A549 treated with AZD2906 at 1 μM for 4 hours (cell line): ENCODE results near the gene CHCT1. TPM values are rescaled to one million over a fixed set of nuclear protein-coding genes. Genes with fewer than 3 reads are reported as not detected.

Experiments
- total RNA-seq: library from RNA; stranded (reverse); fragments of 200-300 nt; extraction: Qiagen RNA extraction; gene quantifications from 5 replicates; pipeline ENCODE4 v1.2.3, GENCODE V29; 2022

The CHCT1 gene
- 0.08 to 0.15 TPM in 2 of 5 replicates, not detected in the others for total RNA-seq

GRCh38 chr17:60422162-60422665 lies at the start of gene CHCT1:
TSS of gene CHCT1 (plus strand) at chr17:60422489. CDS start at chr17:60422593, 104 bp downstream.

DNA sequence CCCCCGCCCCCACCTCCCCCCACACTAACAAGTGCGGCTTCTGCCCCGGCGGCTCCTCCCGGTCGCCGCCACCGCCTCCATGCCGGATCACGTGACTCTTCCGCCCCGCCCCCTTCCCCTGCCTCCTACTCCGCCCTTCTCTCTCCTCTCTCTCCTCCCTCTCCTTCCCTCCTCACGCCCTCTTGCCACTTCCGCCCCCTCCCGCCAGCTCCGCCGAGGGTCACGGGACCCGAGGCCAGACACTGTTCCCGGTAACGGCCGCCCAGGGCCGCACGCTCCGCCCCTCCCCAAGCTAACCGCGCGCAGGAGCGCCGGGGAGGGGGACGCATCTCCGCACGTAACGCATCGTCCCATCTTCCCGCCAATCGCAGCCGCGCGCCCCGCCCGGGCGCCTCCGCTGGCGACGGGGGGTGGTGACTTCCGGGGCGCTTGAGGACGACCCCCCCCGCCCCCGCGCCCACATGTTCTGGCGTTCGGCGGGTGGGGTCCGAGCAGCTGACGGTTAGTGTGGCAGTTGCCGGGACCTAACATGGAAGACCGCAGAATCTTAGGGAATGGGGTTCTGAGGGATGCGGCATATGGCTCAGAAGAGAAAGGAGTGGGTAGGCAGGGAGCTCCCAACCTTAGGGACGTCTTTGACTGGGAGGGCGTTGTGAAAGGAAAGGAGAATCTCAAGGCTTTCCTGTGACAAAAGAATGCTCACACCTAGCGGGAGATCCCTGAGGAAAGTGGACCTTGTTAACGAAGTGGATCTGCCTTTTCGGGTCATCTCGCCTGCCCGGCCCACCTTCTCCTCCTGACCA lies 30.0 kb upstream of the CHCT1 start, which contains the start of gene USP32:
Gene USP32, minus strand, starts transcription at position 92 of the 803 bp plus-strand sequence. CDS start 194 bp downstream, outside the sequence.

Other genes starting within 250 kb of the CHCT1 start
- 28.8 to 38.3 TPM (median 31.6 TPM) in 5 replicates for gene USP32, start 30.4 kb upstream of the CHCT1 start, total RNA-seq
- 12.4 to 17.9 TPM (median 16.5 TPM) in 5 replicates for gene APPBP2, start 103.8 kb downstream of the CHCT1 start, total RNA-seq
- 16.7 to 21.0 TPM (median 19.2 TPM) in 5 replicates for gene PPM1D, start 177.7 kb downstream of the CHCT1 start, total RNA-seq